ENCODE measurements around the gene CELF5. TPM values are rescaled to one million over a fixed set of nuclear protein-coding genes. Genes with fewer than 3 reads are reported as not detected.
"Not testable (repeated sequence)": the region's sequence is repeated elsewhere in the genome, so short reads cannot be mapped to it uniquely, and the experiment has no call there.

CELF5 gene
- total RNA-seq, 1 donor from 2014 or later, result 0.15 TPM

DNA sequence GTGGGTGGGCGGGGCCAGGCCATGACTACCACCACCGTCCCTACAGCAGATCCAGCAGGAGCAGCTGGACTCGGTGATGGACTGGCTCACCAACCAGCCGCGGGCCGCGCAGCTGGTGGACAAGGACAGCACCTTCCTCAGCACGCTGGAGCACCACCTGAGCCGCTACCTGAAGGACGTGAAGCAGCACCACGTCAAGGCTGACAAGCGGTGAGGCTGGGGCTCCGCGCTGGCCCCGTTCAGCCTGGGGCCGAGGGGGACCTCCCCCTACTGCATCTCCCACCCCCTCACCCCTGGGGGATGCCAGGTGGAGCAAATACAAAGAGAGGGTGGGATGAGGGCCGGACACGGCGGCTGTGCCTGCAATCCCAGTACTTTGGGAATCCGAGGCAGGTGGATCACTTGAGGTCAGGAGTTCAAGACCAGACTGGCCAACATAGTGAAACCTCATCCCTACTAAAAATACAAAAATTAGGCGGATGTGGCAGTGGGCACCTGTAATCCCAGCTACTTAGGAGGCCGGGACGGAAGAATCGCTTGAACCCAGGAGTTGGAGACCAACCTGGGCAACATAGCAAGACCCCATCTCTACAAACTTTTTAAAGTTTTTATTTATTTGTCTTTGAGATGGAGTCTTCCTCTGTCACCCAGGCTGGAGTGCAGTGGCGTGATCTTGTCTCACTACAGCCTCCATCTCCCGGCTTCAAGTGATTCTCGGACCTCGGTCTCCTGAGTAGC lies 18.1 kb upstream of the CELF5 start:
- intact Hi-C loops (cut with micrococcal nuclease), result no loop called here

DNA sequence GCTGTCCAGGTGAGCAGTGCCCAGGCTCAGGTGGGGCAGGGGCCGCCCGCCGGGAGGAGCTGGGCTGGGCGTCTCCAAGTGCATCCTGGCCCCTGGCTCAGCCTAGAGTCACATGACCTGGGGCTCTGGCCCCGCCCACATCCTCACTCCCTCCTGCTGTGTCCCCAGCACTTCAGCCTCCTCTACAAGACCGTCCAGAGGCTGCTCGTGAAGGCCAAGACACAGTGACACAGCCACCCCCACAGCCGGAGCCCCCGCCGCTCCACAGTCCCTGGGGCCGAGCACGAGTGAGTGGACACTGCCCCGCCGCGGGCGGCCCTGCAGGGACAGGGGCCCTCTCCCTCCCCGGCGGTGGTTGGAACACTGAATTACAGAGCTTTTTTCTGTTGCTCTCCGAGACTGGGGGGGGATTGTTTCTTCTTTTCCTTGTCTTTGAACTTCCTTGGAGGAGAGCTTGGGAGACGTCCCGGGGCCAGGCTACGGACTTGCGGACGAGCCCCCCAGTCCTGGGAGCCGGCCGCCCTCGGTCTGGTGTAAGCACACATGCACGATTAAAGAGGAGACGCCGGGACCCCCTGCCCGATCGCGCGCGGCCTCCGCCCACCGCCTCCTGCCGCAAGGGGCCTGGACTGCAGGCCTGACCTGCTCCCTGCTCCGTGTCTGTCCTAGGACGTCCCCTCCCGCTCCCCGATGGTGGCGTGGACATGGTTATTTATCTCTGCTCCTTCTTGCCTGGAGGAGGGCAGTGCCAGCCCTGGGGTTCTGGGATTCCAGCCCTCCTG lies 16.8 kb upstream of the CELF5 start:
- intact Hi-C loops (cut with micrococcal nuclease), result no loop called here

DNA sequence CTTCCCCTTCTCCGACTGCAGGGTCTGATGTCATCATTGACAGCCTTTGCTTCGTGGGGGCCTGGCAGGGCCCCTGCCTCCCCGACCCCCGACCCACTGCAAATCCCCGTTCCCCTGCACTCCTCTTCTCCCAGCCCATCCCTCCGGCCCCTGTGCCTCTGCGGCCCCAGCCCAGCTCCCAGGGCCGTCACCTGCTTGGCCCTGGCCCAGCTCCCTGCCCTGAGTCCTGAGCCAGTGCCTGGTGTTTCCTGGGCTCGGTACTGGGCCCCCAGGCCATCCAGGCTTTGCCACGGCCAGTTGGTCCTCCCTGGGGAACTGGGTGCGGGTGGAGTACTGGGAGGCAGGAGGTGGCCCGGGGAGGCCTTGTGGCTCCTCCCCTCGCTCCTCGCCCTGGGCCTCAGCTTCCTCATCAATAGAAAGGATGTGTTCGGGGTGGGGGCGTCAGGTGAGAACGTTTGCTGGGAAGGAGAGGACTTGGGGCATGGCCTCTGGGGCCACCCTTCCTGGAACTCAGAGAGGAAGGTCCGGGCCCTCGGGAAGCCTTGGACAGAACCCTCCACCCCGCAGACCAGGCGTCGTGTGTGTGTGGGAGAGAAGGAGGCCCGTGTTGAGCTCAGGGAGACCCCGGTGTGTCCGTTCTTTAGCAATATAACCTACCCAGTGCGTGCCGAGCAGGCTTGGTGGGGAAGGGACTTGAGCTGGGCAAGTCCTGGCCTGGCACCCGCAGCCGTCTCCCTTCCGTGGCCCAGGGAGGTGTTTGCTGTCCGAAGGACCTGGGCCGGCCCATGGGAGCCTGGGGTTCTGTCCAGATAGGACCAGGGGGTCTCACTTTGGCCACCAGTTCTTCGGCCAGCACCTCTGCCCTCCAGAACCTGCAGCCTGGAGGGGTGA lies 15.9 kb upstream of the CELF5 start:
- intact Hi-C loops (cut with micrococcal nuclease), result no loop called here

DNA sequence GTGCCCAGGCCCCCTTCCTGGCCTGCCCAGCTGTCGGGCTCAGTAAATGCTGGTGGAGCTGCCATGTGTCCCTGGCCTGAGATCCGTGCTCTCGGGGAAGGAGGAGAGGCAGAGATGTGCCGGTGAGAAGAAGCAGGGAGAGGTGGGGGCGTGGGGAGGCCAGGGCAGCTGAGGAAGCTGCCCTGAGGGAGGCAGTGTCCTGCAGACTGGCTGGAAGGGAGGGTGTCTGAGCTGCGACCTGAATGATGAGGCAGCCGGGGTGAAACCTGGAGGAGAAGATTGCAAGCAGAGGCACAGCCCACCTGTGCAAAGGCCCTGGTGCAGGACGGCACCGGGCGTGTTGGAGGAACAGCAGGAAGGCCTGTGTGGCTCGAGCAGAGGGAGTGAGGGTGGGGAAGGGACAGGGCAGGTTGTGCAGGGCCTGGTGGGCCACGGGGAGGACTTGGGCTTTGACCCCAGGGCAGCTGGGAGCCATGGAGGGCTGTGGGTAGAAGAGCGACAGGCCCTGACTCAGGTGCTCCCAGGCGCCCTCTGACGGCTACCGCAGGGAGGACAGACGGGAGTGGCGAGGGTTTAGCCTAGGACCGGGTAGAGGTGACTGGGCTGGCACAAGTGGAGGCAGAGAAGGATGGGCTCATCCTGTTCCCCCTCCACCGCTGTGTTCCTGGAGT lies 14.0 kb upstream of the CELF5 start:
- intact Hi-C loops (cut with micrococcal nuclease), result loop anchor here (1.0 kb wide), 2 partner anchors 134 to 248 kb away; no protein-coding TSS in a partner anchor

DNA sequence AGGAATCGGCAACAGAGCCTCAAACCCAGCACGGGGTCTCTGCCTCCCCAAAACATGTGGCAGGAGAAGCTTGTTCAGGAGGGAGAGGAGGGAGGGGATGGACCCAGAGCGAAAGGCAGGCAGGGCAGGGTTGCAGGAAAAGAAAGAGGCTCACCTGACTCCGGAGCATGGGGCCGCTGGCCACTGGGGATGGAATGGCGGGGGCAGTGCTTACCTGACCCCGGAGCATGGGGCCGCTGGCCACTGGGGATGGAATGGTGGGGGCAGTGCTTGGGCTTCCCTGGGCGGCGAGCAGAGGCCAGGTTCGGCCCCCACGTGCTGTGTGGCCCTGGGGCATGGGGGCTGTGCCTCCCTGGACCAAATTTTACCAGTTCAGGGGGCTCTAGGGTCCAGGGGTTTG lies 13.3 kb upstream of the CELF5 start:
- intact Hi-C loops (cut with micrococcal nuclease), result no loop called here

DNA sequence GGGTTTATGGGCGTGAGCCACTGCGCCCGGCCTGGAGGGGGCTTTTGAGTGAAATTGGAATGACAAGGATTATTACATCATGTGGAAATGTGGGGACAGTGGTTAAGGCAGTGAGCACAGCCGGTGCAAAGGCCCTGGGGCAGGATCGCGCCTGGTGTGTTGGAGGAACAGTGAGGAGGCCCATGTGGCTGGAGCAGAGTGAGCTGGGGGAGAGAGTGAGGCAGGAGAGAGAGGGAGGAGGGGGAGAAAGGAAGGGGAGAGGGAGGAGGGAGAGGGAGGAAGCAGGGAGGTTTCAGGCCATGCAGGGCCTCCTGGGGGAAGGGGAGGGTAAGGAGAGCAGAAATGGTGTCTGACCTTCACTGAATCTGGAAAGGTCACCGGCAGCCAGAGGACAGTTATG lies 11.3 kb upstream of the CELF5 start:
- intact Hi-C loops (cut with micrococcal nuclease), result no loop called here

DNA sequence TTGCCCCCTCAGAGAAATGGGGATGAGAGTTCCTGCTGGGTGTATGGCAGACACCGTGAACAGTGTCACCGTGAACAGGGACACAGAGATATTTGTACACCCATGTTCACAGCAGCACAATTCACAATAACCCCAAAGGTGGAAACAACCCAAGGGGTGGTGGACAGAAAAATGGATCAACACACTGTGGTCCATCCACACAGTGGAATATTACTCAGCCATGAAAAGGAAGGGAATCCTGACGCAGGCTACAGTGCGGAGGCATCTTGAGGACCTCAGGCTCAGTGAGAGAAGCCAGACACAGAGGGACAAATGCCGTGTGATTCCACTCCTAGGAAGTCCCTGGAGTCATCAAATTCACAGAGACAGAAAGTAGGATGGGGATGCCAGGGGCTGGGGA lies 7.6 kb upstream of the CELF5 start:
- intact Hi-C loops (cut with micrococcal nuclease), result no loop called here

DNA sequence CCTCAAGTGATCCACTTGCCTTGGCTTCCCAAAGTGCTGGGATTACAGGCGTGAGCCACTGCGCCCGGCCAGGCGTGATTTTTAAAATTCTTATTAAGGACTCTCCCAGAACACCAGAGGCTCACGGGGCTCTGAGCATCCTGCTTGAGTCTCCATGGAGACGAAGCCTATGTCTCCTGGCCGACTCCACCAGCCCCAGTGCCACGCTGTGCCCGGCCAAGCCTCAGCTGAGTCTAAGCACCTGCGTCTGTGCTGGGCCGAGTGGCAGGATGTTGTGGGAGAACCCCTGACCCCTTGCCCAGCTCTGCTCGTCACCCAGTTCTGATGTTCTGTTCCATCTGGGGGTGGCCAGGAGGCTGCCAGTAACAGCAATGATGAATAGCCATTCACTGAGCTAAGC lies 3.9 kb upstream of the CELF5 start:
- intact Hi-C loops (cut with micrococcal nuclease), result no loop called here

DNA sequence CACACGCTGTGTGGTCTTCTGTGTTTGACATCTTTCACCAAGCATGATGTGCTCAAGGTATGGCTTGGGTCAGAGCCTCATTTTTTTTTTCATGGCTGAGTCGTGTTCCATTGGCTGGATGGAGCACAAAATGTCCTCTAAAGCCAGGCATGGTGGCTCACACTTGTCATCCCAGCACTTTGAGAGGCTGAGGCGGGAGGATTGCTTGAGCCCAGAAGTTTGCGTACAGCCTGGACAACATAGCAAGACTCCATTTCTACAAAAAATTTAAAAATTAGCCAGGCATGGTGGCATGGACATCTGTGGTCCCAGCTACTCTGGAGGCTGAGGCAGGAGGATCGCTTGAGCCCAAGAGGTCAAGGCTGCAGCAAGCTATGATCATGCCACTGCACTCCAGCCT lies 2.9 kb upstream of the CELF5 start:
- intact Hi-C loops (cut with micrococcal nuclease), result not testable (repeated sequence)

DNA sequence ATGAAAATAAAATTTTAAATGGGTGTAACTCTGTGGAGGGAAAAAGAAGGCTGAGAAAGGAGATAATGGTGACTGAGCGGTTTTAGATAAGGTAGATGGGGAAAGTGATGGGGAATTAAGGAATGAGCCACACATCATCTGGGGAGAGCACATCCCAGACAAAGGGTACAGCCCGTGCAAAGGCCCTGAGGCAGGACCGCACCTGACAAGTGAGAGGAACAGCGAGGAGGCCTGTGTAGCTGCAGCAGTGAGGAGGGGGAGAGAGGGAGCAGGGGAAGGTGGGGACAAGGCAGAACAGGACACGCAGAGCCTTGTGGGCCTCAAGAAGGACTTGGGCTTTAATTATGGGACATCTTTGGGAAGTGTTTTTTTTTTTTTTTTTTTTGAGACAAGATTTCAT lies 1.8 kb upstream of the CELF5 start:
- intact Hi-C loops (cut with micrococcal nuclease), result no loop called here

DNA sequence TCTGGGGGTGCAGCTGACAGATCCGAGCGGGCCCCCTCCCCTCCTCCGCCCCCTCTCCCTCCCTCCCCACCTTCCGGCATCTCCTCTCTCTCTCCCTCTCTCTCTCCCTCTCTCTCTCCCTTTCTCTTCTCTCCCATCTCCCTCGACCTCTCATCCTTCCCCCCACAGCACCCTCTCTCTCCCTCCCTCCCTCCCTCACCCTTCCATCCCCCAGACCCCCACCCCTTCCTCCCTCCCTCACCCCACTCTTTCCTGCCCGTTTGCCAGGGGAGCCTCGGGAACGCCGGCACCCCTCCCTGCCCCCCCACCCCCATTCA lies 666 bp downstream of the CELF5 start:
- intact Hi-C loops (cut with micrococcal nuclease), result loop anchor here (2.0 kb wide), 1 partner anchor 20 kb away; no protein-coding TSS in a partner anchor

DNA sequence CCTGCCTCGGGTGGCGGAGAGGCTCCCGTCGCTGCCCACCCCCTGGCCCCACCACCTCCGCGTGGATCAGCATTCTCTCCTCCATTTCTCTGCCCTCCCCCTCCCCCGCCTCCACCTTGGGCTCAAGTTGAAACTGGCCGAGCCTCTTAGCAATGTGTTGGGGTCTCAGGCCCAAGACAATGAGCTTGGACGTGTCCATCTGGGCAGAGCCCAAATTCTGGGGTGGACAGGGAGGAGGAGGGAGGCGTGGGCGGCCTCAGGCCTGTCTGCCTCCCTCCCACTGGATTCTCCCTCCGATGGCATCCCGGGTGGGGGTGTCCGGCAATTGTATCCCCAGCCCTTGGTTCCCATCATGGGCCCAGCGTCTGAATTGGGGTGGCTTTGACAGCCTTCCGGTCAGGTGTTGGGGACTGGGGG lies 1.2 kb downstream of the CELF5 start:
- intact Hi-C loops (cut with micrococcal nuclease), result loop anchor here (2.0 kb wide), 1 partner anchor 19 kb away; no protein-coding TSS in a partner anchor

DNA sequence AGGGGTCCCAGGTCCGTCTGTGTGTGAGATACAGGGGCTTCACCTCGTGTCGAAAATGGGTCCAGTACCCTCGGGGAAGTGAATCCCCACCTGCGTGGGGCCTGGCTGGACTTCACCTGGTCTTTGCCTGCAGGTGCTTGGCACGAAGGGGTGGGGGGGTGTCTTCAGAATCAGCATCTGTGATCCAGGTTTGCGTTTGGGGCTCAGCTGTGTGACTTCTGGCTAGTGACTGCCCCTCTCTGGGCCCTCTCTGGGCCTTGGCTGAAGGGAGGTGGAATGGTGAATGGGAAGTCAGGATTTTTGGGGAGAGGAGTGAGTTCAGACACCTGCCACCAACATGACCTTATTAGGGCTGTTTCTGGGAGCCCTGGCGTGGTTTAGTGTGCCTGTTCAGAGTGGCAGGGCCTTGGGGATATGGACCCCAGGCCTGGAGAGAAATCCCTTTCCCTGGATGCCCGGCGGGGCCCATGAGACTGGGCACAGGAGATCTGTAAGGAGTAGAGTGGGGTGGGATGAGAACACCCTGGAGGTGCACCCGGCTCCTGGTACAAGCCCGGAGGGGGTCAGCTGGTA lies 2.7 kb downstream of the CELF5 start:
- intact Hi-C loops (cut with micrococcal nuclease), result no loop called here

DNA sequence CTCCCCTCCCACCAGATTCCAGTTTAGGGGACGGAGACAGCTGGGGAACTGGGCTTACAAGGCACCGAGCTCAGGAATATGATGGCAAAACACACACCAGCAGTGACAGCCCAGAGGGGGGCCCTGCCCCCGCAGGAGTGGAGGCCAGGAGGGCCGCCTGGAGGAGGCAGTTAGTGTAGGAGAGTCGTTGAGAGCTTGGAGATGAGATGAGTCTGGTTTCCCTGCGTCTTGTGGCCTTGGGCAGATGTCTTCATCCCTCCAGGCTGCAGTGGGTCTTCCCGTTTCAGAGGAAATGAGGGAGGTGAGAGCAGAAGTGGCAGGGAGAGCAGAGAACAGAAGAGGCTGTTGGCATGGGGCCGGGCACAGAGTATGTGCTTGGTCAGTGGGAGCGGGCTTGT lies 4.9 kb downstream of the CELF5 start:
- intact Hi-C loops (cut with micrococcal nuclease), result no loop called here

DNA sequence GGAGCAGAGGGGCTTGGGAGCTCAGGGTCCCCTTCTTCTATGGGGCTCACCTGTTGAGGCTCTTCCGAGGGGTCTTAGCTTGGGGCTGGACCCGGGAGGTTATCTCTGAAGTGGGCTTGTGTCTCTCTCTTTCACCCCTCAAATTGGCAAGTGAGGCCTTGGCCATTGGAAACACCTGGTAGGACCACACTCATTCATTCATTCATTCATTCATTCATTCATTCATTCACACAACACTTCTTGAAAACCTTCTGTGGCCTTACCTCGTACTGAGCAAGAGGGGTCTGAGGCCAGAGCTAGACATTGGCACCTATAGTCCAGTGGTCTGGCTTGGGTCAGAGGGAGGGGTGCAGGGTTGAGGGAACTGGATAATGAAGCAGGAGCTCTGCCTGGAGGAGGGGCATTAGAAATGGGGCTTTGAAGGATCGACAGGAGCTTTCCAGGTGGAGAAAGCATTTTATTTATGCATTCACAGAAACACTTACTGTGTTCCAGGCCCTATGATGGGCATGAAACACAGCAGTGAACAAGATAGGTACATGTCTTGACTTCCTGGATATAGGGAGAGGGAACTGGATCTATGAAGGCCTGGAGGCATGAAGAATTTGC lies 5.5 kb downstream of the CELF5 start:
- intact Hi-C loops (cut with micrococcal nuclease), result no loop called here

DNA sequence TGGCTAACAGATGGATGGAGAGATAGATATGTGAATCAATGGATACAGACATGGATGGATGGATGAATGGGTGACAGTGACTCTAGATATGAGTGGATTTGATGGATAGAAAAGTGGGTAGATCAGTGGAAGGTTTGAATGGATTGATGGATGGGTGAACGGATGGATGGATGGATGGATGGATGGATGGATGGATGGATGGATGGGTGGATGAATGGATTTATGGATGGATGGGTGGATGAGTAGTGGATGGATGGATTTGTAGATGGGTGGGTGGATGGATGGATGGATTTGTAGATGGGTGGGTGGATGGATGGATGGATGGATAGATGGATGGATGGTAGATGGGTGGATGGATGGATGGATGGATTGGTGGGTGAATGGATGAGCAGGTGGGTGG lies 6.8 kb downstream of the CELF5 start:
- intact Hi-C loops (cut with micrococcal nuclease), result no loop called here

DNA sequence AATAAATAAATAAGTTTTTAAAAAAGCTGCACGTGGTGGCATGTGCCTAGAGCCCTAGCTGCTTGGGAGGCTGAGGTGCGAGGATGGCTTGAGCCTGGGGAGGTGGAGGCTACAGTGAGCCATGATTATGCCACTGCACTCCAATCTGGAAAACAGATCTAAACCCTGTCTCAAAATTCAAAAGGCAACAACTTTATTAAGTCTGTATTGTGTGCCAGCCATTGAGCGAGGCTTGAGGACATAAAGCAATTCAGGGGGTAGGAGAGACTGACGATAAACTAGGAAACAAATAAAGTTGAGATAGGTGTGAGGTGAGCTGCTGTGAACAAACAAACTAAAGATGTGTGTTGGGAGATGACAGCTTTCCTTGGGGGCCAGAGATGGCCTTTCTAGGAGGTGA lies 8.7 kb downstream of the CELF5 start:
- intact Hi-C loops (cut with micrococcal nuclease), result no loop called here

DNA sequence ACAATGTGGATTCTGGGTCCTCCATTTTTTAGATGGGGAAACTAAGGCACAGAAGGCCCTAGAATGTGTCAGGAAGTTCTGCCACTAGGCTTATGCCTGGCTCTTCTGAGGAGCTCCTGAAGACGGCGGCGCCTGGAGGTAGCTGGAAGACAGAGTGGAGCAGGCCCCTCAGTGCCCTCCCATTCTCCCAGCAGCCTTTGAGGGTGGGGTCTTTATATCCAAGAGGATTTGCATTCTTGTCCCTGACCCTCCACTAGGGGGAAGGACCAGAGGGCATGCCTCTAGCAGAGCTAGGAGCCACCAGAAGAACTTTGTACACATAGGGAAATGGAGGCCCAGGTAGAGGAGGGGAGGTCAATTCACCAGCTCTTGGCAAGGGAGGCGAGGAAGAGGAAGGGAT lies 9.4 kb downstream of the CELF5 start:
- intact Hi-C loops (cut with micrococcal nuclease), result no loop called here

DNA sequence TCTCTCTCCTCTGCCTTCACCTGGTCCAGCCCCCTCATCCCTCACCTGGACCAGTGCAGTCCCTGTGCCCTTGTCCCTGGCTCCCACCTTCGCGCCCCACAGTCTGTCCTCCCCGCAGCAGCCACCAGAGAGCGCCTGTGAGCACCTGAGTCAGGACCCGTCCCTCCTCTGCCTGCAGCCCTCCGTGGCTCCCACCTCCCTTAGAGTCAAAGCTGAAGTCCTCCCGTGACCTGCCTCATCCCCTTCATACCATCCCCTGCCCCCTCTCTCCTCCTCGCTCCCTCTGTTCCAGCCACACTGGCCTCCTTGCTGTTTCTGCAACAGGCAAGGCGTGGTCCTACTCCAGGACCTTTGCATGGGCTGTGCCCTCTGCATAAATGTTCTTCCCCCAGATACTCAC lies 10.3 kb downstream of the CELF5 start:
- intact Hi-C loops (cut with micrococcal nuclease), result no loop called here

DNA sequence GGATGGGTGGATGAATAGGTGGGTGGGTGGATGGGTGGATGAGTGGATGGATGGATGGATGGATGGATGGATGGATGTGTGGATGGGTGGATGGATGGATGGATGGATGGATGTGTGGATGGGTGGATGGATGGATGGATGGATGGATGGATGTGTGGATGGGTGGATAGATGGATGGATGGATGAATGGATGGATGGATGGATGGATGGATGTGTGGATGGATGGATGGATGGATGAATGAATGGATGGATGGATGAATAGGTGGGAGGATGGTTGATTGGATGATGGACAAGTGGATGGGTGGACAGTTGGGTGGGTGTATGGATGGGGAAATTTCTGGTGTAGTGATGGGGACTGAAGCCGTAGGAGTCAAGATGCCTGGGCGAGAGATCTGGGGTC lies 11.1 kb downstream of the CELF5 start:
- intact Hi-C loops (cut with micrococcal nuclease), result not testable (repeated sequence)

DNA sequence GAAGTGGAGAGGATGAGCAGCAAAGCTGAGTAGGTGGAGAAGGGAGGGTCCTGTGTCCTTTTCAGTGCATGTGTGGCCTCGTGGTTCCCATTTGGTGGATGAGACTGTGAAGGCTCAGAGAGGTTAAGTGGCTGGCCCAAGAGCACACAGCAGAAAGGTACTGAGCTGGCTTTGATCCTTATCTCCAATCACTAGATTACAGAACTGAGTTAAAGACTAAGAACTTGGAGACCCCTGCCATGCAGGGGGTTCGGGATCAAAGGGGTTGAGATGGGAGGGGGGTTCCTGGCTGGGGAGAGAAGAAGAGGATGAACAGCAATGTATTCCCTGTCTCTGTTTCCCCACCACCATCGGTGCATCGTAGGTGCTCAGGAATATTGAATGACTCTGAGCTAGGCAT lies 11.8 kb downstream of the CELF5 start:
- intact Hi-C loops (cut with micrococcal nuclease), result no loop called here

Data from T-helper 1 cell treated with Interleukin-12 subunit alpha and Interleukin-12 subunit beta and Interleukin-4 antibody, amounts not matched to agents 30 ng/mL and 1 ng/mL, for 36 hours (primary cell).